HL-60 (cell line): ENCODE data around the gene ECHDC1.

Experiments
- CTCF ChIP-seq: IDR thresholded peaks from one replicate; pipeline ENCODE4 v1.5.1; 2011; ENCODE audit warnings: low read length, control low read depth, inconsistent platforms; ENCODE audit not compliant: insufficient read depth
- POLR2AphosphoS5 ChIP-seq: IDR thresholded peaks from 2 replicates; pipeline ENCODE4 v1.6.1; 2012; ENCODE audit warnings: low read depth
- REST ChIP-seq: IDR thresholded peaks from 2 replicates; pipeline ENCODE4 v1.6.1; 2012; ENCODE audit warnings: low read depth; ENCODE audit not compliant: insufficient replicate concordance
- SPI1 ChIP-seq: IDR thresholded peaks from 2 replicates; pipeline ENCODE4 v1.6.1; 2012; ENCODE audit warnings: low read depth, mild to moderate bottlenecking, borderline replicate concordance

- TF ChIP-seq CTCF (no peak), POLR2AphosphoS5 (no peak), SPI1 (no peak), REST (no peak)
Measured at GRCh38 chr6:127262896-127263295, 80.5 kb downstream of the ECHDC1 start.
